SK-N-SH (cell line): Measurements from ENCODE around the gene GRIN2A. TPM values are rescaled to one million over a fixed set of nuclear protein-coding genes. Genes with fewer than 3 reads are reported as not detected.
A peak's percentile ranks its signal among the peaks of the same experiment; 100 is the strongest.

ENCODE experiments used
- CTCF ChIA-PET: fragments of 300-600, 350-600 bp; formaldehyde crosslinking; extraction: SDS; loops from one replicate; lab custom pipeline; 2021; lab: Yijun Ruan, JAX
- POLR2A ChIA-PET: fragments of 350-600 bp; sonication (Branson Sonifier 250); formaldehyde crosslinking; extraction: SDS; loops from one replicate; lab custom pipeline; 2020; ENCODE audit warnings: antibody characterized with exemption, inconsistent platforms; lab: Yijun Ruan, JAX
- DNase-seq: peaks from one replicate; pipeline ENCODE4 v3.0.0; 2012
- H2AFZ ChIP-seq: fragments of 200-600 bp; sonication (generic); 2 replicates; pipeline ENCODE4 v1.8.1; 2016; ENCODE audit warnings: antibody characterized with exemption, mild to moderate bottlenecking, low read depth
- H3F3A ChIP-seq: fragments of 200-600 bp; sonication (generic); replicated peaks from 2 replicates; pipeline ENCODE3; 2016; ENCODE audit warnings: antibody characterized with exemption, mild to moderate bottlenecking; ENCODE audit not compliant: insufficient read depth
- H3K27ac ChIP-seq, 2 experiments: fragments of 200-500 bp in 1 of 2; fragments of 200-600 bp in 1 of 2; sonication (Bioruptor generic) in 1 of 2; sonication (generic), shearing (Covaris generic) in 1 of 2; 2 replicates each; pipeline versions ENCODE4 v1.5.1 to v1.6.1; 2014 to 2016; ENCODE audit warnings: low read depth in 2 of 2, inconsistent platforms in 1 of 2, low read length in 1 of 2, mild to moderate bottlenecking in 1 of 2, mixed read lengths in 1 of 2
- H3K27me3 ChIP-seq: fragments of 200-600 bp; sonication (generic), shearing (Covaris generic); 2 replicates; pipeline ENCODE4 v1.6.1; 2016; ENCODE audit warnings: mixed run types; ENCODE audit not compliant: insufficient read depth
- H3K36me3 ChIP-seq, 2 experiments: fragments of 200-500 bp in 1 of 2; fragments of 200-600 bp in 1 of 2; sonication (Bioruptor generic) in 1 of 2; sonication (generic) in 1 of 2; replicated peaks in 1 of 2; 2 replicates each; pipeline versions ENCODE3 to v1.5.1; 2014 to 2016; ENCODE audit warnings: low read length in 1 of 2, mild to moderate bottlenecking in 1 of 2; ENCODE audit not compliant: insufficient read depth in 2 of 2, control insufficient read depth in 1 of 2
- H3K4me1 ChIP-seq, 2 experiments: fragments of 200-500 bp in 1 of 2; fragments of 200-600 bp in 1 of 2; sonication (Bioruptor generic) in 1 of 2; sonication (generic), shearing (Covaris generic) in 1 of 2; 2 replicates each; pipeline versions ENCODE4 v1.5.1 to v1.6.1; 2014 to 2016; ENCODE audit warnings: low read depth in 1 of 2, low read length in 1 of 2, mixed run types in 1 of 2; ENCODE audit not compliant: insufficient read depth in 2 of 2, control insufficient read depth in 1 of 2
- H3K4me2 ChIP-seq: fragments of 200-600 bp; sonication (generic), shearing (Covaris generic); 2 replicates; pipeline ENCODE4 v1.6.1; 2017; ENCODE audit warnings: mixed run types
- H3K4me3 ChIP-seq, 2 experiments: fragments of 200-500 bp in 1 of 2; fragments of 200-600 bp in 1 of 2; sonication (Bioruptor generic) in 1 of 2; sonication (generic), shearing (Covaris generic) in 1 of 2; 2 replicates each; pipeline versions ENCODE4 v1.5.1 to v1.8.1; 2014 to 2016; ENCODE audit warnings: low read depth in 2 of 2, inconsistent platforms in 1 of 2, low read length in 1 of 2, mild to moderate bottlenecking in 1 of 2, mixed read lengths in 1 of 2, moderate library complexity in 1 of 2
- H3K79me2 ChIP-seq: fragments of 200-600 bp; sonication (generic); 2 replicates; pipeline ENCODE4 v1.8.1; 2017; ENCODE audit warnings: mild to moderate bottlenecking; ENCODE audit not compliant: insufficient read depth
- H3K9ac ChIP-seq: fragments of 200-600 bp; sonication (generic); 2 replicates; pipeline ENCODE4 v1.6.1; 2017; ENCODE audit warnings: mixed run types
- H3K9me2 ChIP-seq: fragments of 200-600 bp; sonication (generic); 2 replicates; pipeline ENCODE4 v1.6.1; 2017; ENCODE audit warnings: mixed run types
- H3K9me3 ChIP-seq: fragments of 200-600 bp; sonication (generic); 2 replicates; pipeline ENCODE4 v1.6.1; 2017; ENCODE audit warnings: mixed run types, mild to moderate bottlenecking, moderate library complexity
- H4K20me1 ChIP-seq: fragments of 200-600 bp; sonication (generic); 2 replicates; pipeline ENCODE4 v1.6.1; 2017; ENCODE audit warnings: mild to moderate bottlenecking, mixed run types; ENCODE audit not compliant: insufficient read depth
- ELF1 ChIP-seq: IDR thresholded peaks from 2 replicates; pipeline ENCODE4 v1.4.0; 2012
- FOXJ3 ChIP-seq: sonication (generic); formaldehyde crosslinking; IDR thresholded peaks from 2 replicates; pipeline ENCODE4 v1.5.1; 2020; ENCODE audit warnings: mild to moderate bottlenecking, missing genetic modification reagents
- GABPA ChIP-seq: IDR thresholded peaks from 2 replicates; pipeline ENCODE4 v1.4.0; 2012; ENCODE audit warnings: low read depth, mild to moderate bottlenecking
- JUND ChIP-seq: IDR thresholded peaks from 2 replicates; pipeline ENCODE4 v1.4.0; 2012
- MEF2A ChIP-seq: IDR thresholded peaks from 2 replicates; pipeline ENCODE4 v1.4.0; 2012; ENCODE audit warnings: low read depth, borderline replicate concordance
- MXI1 ChIP-seq: IDR thresholded peaks from 2 replicates; pipeline ENCODE4 v1.6.1; 2012; ENCODE audit warnings: mild to moderate bottlenecking, low read depth, low read length, improper control_type of control experiment
- NFIC ChIP-seq: IDR thresholded peaks from 2 replicates; pipeline ENCODE4 v1.4.0; 2012; ENCODE audit warnings: borderline replicate concordance
- NRF1 ChIP-seq: IDR thresholded peaks from 2 replicates; pipeline ENCODE4 v1.6.1; 2012; ENCODE audit warnings: low read depth, mild to moderate bottlenecking, low read length
- SIN3A ChIP-seq: IDR thresholded peaks from 2 replicates; pipeline ENCODE4 v1.6.1; 2012; ENCODE audit warnings: low read depth, mild to moderate bottlenecking, low read length, moderate library complexity, borderline replicate concordance
- SMC3 ChIP-seq: IDR thresholded peaks from 2 replicates; pipeline ENCODE4 v1.6.1; 2012; ENCODE audit warnings: low read depth, low read length, improper control_type of control experiment
- TAF1 ChIP-seq: IDR thresholded peaks from 2 replicates; pipeline ENCODE4 v1.6.1; 2012; ENCODE audit warnings: low read depth, mild to moderate bottlenecking, low read length, moderate library complexity, borderline replicate concordance
- TCF12 ChIP-seq: IDR thresholded peaks from 2 replicates; pipeline ENCODE4 v1.4.0; 2012
- TEAD4 ChIP-seq: IDR thresholded peaks from 2 replicates; pipeline ENCODE4 v1.4.0; 2012; ENCODE audit warnings: mild to moderate bottlenecking, borderline replicate concordance; ENCODE audit not compliant: insufficient read depth
- YY1 ChIP-seq: IDR thresholded peaks from 2 replicates; pipeline ENCODE4 v1.4.0; 2012; ENCODE audit warnings: low read depth, mild to moderate bottlenecking
- WGBS: methylation state at CpG from one replicate; pipeline ENCODE4 v1.1.6; 2017; ENCODE audit warnings: low lambda C conversion rate; 5-methylcytosine and 5-hydroxymethylcytosine counted together
- polyA plus RNA-seq, 3 experiments: library from polyadenylated mRNA; depleted of rRNA; stranded (reverse); fragments of >200 nt; gene quantifications; 2 replicates each; pipeline ENCODE4 v1.2.3, GENCODE V29; 2012
- TF ChIP-seq, protein P1 (sequence below): IDR thresholded peaks from 2 replicates; pipeline ENCODE4 v1.4.0; 2012; ENCODE audit warnings: low read depth
- TF ChIP-seq, protein P2 (sequence below): IDR thresholded peaks from 2 replicates; pipeline ENCODE4; 2012
- TF ChIP-seq, protein P3 (sequence below): IDR thresholded peaks from 2 replicates; pipeline ENCODE4 v1.6.1; 2012; ENCODE audit warnings: mild to moderate bottlenecking, low read depth, low read length, moderate library complexity
- TF ChIP-seq, protein P4 (sequence below): IDR thresholded peaks from 2 replicates; pipeline ENCODE4 v1.4.0; 2012; ENCODE audit warnings: low read depth, borderline replicate concordance

Gene GRIN2A
- polyA plus RNA-seq, 1 of the 3 experiments (the other 2 are of a cell fraction) = not detected

DNA sequence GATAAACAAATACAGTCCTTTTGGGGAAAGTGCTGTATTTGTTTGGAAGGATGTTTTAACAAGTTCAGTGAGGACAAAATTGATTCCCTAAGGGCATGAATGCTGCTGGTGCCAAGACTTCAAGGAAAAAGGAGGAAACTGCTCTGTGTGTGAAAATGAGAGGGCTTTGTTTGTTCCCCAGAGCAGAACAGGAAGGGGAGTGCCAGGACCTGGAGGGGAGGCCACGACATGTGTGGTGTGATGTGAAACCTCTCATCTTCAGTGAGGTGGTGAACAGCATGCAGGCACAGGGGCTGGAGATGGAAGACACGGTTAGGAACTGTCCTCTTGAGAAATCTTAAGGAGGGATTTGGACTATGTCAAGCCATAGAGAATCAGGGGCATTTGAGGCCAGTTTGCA lies 46.6 kb upstream of the GRIN2A start:
- H4K20me1 ChIP-seq = no peaks in the 10 kb centered on the region
- no peaks in the 10 kb centered on the region for H3K27me3 ChIP-seq
- WGBS = 0% methylated on average over 2 of the region's 2 CpGs

DNA sequence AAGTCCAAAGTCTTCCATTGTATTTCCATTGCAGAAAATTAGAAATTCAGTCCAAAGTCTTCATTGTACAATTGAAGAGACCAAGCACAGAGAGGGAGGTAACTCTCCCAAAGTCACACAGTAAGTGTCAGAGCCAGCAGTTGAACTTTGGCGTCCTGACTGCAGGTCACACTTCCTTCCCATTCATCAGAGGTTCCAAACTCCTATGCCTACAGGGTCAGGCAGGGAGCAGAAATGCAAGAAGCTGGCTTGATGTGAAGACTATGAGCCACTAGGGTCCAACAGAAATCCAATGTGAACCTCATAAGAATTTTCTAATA lies 44.7 kb upstream of the GRIN2A start:
- no peaks in the 10 kb centered on the region for H4K20me1 ChIP-seq
- WGBS = 8% methylated on average over 1 of the region's 1 CpG
- no peak for TF ChIP-seq NFIC
- TF ChIP-seq, protein P1, sequence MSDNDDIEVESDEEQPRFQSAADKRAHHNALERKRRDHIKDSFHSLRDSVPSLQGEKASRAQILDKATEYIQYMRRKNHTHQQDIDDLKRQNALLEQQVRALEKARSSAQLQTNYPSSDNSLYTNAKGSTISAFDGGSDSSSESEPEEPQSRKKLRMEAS = no peak
- no peak for TF ChIP-seq TAF1
- TF ChIP-seq, protein P2, sequence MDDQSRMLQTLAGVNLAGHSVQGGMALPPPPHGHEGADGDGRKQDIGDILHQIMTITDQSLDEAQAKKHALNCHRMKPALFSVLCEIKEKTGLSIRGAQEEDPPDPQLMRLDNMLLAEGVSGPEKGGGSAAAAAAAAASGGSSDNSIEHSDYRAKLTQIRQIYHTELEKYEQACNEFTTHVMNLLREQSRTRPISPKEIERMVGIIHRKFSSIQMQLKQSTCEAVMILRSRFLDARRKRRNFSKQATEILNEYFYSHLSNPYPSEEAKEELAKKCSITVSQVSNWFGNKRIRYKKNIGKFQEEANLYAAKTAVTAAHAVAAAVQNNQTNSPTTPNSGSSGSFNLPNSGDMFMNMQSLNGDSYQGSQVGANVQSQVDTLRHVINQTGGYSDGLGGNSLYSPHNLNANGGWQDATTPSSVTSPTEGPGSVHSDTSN = no peak
- TF ChIP-seq GABPA = no peak
- TF ChIP-seq MEF2A = no peak
- TF ChIP-seq, protein P3, sequence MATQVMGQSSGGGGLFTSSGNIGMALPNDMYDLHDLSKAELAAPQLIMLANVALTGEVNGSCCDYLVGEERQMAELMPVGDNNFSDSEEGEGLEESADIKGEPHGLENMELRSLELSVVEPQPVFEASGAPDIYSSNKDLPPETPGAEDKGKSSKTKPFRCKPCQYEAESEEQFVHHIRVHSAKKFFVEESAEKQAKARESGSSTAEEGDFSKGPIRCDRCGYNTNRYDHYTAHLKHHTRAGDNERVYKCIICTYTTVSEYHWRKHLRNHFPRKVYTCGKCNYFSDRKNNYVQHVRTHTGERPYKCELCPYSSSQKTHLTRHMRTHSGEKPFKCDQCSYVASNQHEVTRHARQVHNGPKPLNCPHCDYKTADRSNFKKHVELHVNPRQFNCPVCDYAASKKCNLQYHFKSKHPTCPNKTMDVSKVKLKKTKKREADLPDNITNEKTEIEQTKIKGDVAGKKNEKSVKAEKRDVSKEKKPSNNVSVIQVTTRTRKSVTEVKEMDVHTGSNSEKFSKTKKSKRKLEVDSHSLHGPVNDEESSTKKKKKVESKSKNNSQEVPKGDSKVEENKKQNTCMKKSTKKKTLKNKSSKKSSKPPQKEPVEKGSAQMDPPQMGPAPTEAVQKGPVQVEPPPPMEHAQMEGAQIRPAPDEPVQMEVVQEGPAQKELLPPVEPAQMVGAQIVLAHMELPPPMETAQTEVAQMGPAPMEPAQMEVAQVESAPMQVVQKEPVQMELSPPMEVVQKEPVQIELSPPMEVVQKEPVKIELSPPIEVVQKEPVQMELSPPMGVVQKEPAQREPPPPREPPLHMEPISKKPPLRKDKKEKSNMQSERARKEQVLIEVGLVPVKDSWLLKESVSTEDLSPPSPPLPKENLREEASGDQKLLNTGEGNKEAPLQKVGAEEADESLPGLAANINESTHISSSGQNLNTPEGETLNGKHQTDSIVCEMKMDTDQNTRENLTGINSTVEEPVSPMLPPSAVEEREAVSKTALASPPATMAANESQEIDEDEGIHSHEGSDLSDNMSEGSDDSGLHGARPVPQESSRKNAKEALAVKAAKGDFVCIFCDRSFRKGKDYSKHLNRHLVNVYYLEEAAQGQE = no peak
- no peak for TF ChIP-seq MXI1
- no peak for TF ChIP-seq YY1
- TF ChIP-seq NRF1 = no peak
- no peak for TF ChIP-seq TCF12
- TF ChIP-seq FOXJ3 (CRISPR knock-in tag) = no peak
- TF ChIP-seq ELF1 = no peak
- TF ChIP-seq, protein P4, sequence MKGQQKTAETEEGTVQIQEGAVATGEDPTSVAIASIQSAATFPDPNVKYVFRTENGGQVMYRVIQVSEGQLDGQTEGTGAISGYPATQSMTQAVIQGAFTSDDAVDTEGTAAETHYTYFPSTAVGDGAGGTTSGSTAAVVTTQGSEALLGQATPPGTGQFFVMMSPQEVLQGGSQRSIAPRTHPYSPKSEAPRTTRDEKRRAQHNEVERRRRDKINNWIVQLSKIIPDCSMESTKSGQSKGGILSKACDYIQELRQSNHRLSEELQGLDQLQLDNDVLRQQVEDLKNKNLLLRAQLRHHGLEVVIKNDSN = no peak
- TF ChIP-seq SIN3A = no peak
- TF ChIP-seq JUND = no peak
- TF ChIP-seq, all 33 proteins: peak for 0
- H3K9ac ChIP-seq = no peak overlapping the region
- H3K4me2 ChIP-seq = no peak overlapping the region
- no peaks in the 10 kb centered on the region for H3K9me3 ChIP-seq
- H3K36me3 ChIP-seq = no peaks in the 10 kb centered on the region
- POLR2A ChIA-PET = no interaction called here
- CTCF ChIA-PET = interaction anchor here (0.8 to 1.0 kb wide), 2 partner anchors 45 to 388 kb away, joined by 3 read pairs; partner anchors contain the start of gene GRIN2A
- no peak overlapping the region for H3K27ac ChIP-seq
- no peak for DNase-seq
- H3K27me3 ChIP-seq = no peaks in the 10 kb centered on the region
- H3K4me1 ChIP-seq = peaks cover 0 to 4% of the 10 kb centered on the region in 2 experiments; a peak in 1 of 4 replicates
- H2AFZ ChIP-seq = no peak overlapping the region
- H3K79me2 ChIP-seq = no peaks in the 10 kb centered on the region
- H3K9me2 ChIP-seq = no peaks in the 10 kb centered on the region
- H3K4me3 ChIP-seq = no peak overlapping the region
- no peaks in the 10 kb centered on the region for H3F3A ChIP-seq

More for the DNA sequence above, 46.6 kb upstream of the GRIN2A start:
- ChIA-PET CTCF (interaction anchor here (1.2 to 1.3 kb wide), 2 partner anchors 29 to 281 kb away, joined by 3 read pairs; no protein-coding TSS in a partner anchor), POLR2A (no interaction called here)
- Histone ChIP-seq H2AFZ (no peak overlapping the region), H3K36me3 (no peaks in the 10 kb centered on the region), H3K79me2 (no peaks in the 10 kb centered on the region), H3F3A (no peaks in the 10 kb centered on the region), H3K4me3 (no peak overlapping the region), H3K4me2 (no peak overlapping the region), H3K9me3 (no peaks in the 10 kb centered on the region), H3K9ac (no peak overlapping the region), H3K27ac (no peak overlapping the region), H3K4me1 (peaks cover 0 to 4% of the 10 kb centered on the region in 2 experiments; a peak in 1 of 4 replicates), H3K9me2 (no peaks in the 10 kb centered on the region)
- TF ChIP-seq MEF2A (no peak), SMC3 (no peak), TEAD4 (no peak), JUND (no peak)
- peak; percentile 39 for DNase-seq
